Measurements from ENCODE around the gene BOC. TPM values are rescaled to one million over a fixed set of nuclear protein-coding genes. Genes with fewer than 3 reads are reported as not detected.

The BOC gene
- 3.5 and 4.0 TPM in 2 replicates for total RNA-seq (2021)
- long read RNA-seq, full-length matches to known transcripts = 4 of 15 reads
- long read RNA-seq, partial matches to known transcripts = 6 of 15 reads
- long read RNA-seq, other reads (novel, unspliced or antisense) = 5 of 15 reads

- H3K23me2 ChIP-seq (ENCODE audit: insufficient read length, low read depth, low read length, poor library complexity, severe bottlenecking) = peaks cover 20% of the 10 kb centered on the region
- no peak within 1 kb of the TSS for H2BK12ac ChIP-seq (ENCODE audit: insufficient read length, low read depth, low read length)
- peak within 1 kb of the TSS; percentile 81 for H3K18ac ChIP-seq (ENCODE audit: insufficient read length, low read depth, low read length)
- H2BK5ac ChIP-seq (ENCODE audit: insufficient read length, low read length) = no peak within 1 kb of the TSS
- no peak within 1 kb of the TSS for H3K27ac ChIP-seq (ENCODE audit: insufficient read length, low read depth, low read length)
- Mint-ChIP-seq H3K27ac (peak within 1 kb of the TSS in 2 of 3 experiments; percentile 48 to 82; a peak in 4 of 7 replicates), H3K4me1 (peaks cover 40 to 50% of the 10 kb centered on the region in 2 experiments), H3K9me3 (no peaks in the 10 kb centered on the region), H3K27me3 (ENCODE audit: low read depth) (peaks cover 60% of the 10 kb centered on the region), H3K36me3 (ENCODE audit: insufficient read depth in 1 of 3, low read depth in 3 of 3) (peaks cover 0 to 2% (median 1%) of the 10 kb centered on the region in 3 experiments; a peak in 4 of 7 replicates), H3K4me3 (peak within 1 kb of the TSS; percentile 82 to 84)
- H4K91ac ChIP-seq (ENCODE audit: insufficient read length, low read depth, low read length) = no peak within 1 kb of the TSS
- no peak within 1 kb of the TSS for H2AK5ac ChIP-seq (ENCODE audit: insufficient read length, low read length)
- TF ChIP-seq CTCF (conservative IDR thresholded peaks at IDR 0.05) = no peak; the same call in 2 of the 3 replicates
- no peak within 1 kb of the TSS for H2BK15ac ChIP-seq (ENCODE audit: low read depth, low read length)
- no peaks in the 10 kb centered on the region for H3K9me3 ChIP-seq (ENCODE audit: control insufficient read depth, low read depth, low read length)
- no peak within 1 kb of the TSS for H3K56ac ChIP-seq (ENCODE audit: insufficient read length, low read depth, low read length)
- H4K20me1 ChIP-seq (ENCODE audit: control insufficient read depth, insufficient read depth, insufficient read length) = no peaks in the 10 kb centered on the region
- H3K4ac ChIP-seq (ENCODE audit: low read depth, low read length) = no peak within 1 kb of the TSS
- no peaks in the 10 kb centered on the region for H3K79me1 ChIP-seq (ENCODE audit: insufficient read depth, low read depth, low read length, poor library complexity, severe bottlenecking)
- H3K9ac ChIP-seq (ENCODE audit: extremely low read depth, insufficient read length, low read length) = peak within 1 kb of the TSS; percentile 21
- DNase-seq = peak; percentile 57
- H4K5ac ChIP-seq (ENCODE audit: insufficient read length, low read depth, low read length) = no peak within 1 kb of the TSS
- H2BK20ac ChIP-seq (ENCODE audit: low read depth, low read length, poor library complexity, severe bottlenecking) = no peak within 1 kb of the TSS
- H3T11ph ChIP-seq (ENCODE audit: low read length) = no peak within 1 kb of the TSS
- peak within 1 kb of the TSS; percentile 77 for H3K14ac ChIP-seq (ENCODE audit: insufficient read depth, low read length)
- WGBS (ENCODE audit: extremely low coverage, insufficient read length, low lambda C conversion rate) = no CpG with 5 or more reads among the region's 76 CpGs
- no peak within 1 kb of the TSS for H3K23ac ChIP-seq (ENCODE audit: insufficient read length, low read depth, low read length)
- no peak within 1 kb of the TSS for H2AFZ ChIP-seq (ENCODE audit: low read length)
- H3K4me1 ChIP-seq (ENCODE audit: insufficient read depth, low read length) = no peaks in the 10 kb centered on the region
- H3K27me3 ChIP-seq (ENCODE audit: insufficient read depth, low read length) = peaks cover 15% of the 10 kb centered on the region; the same call in 1 of the 2 replicates
- H3K4me2 ChIP-seq (ENCODE audit: insufficient read depth, insufficient read length, low read length) = peak within 1 kb of the TSS; percentile 83
- H2BK120ac ChIP-seq (ENCODE audit: low read depth, low read length, poor library complexity, severe bottlenecking) = no peak within 1 kb of the TSS
- H4K8ac ChIP-seq (replicated peaks; ENCODE audit: insufficient read length, low read depth, low read length) = no peak within 1 kb of the TSS
- H3K79me2 ChIP-seq (ENCODE audit: insufficient read depth, low read length) = no peaks in the 10 kb centered on the region
These were observed at the start of gene BOC for GRCh38 chr3:113211330-113212149. BOC (plus strand) TSS chr3:113211557; CDS start chr3:113249803, 38,246 bp downstream.
